HG02610 (cell line): ENCODE measurements around the gene AXL.
"Not testable (repeated sequence)": the region's sequence is repeated elsewhere in the genome, so short reads cannot be mapped to it uniquely, and the experiment has no call there.

ENCODE experiments used
- ATAC-seq: cut with Tn5 transposase; IDR thresholded peaks from one replicate; pipeline ENCODE4 v1.9.1; 2021; ENCODE audit warnings: mild to moderate bottlenecking, moderate library complexity; ENCODE audit not compliant: unreplicated experiment

Gene AXL

DNA sequence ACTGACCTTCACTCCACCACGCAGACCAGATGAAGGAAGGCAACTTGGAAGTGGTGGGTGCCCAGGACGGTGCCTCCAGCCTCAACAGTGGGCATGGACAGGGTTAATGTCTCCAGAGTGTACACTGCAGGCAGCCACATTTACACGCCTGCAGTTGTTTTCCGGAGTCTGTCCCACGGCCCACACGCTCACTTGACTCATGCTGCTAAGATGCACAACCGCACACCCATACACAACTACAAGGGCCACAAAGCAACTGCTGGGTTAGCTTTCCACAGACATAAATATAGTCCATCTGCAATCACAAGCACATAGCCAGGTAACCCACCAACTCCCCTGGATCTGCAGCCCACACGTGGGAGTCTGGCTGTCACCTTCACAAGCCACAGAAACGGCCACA lies 12.6 kb upstream of the AXL start:
- no peak for ATAC-seq

DNA sequence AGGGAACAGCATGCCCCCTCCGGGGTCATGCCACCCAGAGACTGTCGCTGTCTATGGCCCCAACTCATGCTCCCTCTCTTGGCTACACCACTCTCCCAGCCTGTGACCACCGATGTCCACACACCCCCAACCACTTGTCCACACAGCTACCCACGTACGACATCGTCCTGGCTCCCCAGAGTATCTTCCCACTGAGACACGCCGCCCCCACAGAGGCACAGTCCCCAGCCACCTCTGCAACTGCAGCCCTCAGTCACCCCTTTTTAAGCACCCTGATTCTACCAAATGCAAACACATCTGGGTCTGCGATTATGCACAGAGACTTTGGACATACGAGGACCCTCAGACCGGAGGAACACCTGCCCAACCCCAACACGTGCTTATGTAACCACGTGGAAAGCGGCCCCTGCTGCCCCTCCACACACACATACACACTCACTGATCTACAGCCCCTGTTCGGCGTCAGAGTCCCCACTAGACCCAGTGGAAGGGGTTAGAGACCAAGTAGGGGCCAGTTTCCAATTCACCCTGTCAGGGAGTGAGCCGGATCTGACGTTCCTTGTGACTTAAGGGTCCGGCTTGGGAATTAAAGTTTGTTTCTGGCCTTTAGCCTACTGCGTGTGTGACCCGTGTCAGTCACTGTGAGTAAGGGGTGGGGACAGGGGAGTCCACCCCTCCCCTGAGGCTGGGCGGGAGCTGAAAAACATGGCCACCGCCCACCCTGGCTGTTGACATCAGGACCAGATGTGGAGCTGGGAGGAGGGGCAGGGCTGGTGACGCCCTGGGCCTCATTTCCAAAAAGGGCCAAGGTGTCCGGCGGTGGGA lies 11.9 kb upstream of the AXL start:
- ATAC-seq = no peak

DNA sequence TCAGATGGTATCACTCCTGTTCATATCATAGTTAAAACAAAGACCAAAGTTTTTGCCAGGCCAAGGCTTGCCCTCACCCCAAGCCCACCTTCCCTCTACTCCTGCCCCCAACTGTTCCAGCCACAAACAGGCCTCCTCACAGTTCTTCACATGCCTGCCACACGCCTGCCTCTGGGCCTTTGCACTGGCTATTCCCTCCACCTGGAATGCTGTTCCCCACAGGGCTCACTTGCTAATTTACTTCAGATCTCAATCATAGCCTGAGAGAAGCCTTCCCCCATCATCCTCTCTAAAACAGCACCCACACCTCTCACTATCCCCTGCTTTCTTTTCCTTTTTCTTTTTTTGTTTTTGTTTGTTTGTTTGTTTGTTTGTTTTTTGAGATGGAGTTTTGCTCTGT lies 4.9 kb upstream of the AXL start:
- no peak for ATAC-seq

DNA sequence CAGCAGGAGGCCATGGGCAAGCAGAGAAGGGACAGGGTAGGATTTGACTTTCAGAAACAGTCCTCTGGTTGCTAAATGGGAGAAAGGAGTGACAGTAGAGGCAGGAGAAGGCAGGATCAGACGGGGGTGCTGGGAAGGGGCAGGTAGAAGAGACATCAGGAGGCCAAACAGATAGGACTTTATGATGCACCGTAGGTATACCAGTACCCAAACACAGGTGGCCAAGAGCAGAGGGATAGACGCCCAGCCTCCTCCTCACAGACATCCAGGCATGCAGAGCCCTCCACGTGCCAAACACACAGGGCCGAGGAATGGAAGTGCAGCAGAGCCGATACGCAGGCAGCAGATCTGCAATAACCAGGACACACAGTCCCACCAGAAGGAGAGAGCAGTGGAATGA lies 1.3 kb upstream of the AXL start:
- ATAC-seq = no peak

DNA sequence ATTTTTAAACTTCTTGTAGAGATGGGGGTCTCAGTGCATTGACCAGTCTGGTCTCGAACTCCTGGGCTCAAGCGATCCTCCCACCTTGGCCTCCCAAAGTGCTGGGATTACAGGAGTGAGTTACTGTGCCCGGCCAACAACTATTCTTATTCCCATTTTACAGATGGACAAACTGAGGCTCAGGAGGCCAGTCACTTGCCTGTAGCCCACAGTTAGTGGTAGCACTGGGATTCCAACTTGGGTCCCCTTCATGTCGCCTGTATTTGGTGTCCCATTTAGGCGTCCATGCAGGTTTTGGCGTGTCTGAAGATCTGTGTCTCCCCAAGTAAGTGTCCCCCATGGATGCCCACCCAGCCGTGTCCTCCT lies 791 bp upstream of the AXL start:
- no peak for ATAC-seq

DNA sequence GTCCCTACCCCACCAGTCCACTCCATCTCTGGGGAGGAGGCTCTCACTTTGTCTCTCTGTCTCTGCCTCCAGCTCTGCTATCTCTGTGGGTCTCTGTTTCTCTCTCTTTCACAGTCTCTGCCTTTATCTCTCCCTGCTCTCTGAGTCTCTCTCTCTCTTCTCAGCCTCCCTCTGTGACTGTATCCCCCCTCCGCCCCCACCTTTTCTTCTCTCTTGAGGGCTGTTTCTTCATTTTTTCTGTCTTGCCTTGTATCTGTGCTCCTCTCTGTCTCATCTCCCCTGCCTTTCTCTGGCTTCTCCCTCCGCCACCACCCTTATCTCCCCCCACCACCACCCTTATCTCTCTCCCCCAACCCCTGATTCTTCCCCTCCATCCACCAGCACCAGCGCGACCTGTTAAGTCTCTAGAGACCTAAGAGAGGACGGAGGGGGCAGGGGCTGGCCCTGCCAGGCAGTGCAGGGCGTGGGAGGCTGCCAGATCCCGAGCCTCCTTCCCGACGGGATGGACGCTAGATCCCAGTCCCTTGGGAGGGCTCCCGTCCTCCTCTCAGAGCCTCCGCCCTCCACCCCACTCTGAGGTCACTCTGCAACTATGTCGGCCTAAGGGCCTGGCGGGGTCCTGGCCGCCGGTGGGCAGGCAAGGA lies 1.0 kb downstream of the AXL start:
- ATAC-seq = no peak

DNA sequence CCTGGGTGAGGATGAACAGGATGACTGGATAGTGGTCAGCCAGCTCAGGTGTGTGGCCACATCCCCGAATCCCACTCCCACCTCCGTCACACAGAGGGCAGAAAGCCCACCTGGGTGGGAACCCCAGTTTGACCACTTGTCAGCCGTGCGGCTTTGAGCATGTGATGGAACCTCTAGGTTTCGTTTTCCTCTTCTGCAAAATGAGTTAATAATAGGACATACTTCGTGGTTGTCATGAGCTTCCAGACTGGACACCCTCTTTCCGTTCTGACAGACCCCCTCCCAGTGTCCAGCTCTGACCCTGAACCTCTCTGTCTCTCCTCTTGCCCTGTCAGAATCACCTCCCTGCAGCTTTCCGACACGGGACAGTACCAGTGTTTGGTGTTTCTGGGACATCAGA lies 1.8 kb downstream of the AXL start:
- no peak for ATAC-seq

DNA sequence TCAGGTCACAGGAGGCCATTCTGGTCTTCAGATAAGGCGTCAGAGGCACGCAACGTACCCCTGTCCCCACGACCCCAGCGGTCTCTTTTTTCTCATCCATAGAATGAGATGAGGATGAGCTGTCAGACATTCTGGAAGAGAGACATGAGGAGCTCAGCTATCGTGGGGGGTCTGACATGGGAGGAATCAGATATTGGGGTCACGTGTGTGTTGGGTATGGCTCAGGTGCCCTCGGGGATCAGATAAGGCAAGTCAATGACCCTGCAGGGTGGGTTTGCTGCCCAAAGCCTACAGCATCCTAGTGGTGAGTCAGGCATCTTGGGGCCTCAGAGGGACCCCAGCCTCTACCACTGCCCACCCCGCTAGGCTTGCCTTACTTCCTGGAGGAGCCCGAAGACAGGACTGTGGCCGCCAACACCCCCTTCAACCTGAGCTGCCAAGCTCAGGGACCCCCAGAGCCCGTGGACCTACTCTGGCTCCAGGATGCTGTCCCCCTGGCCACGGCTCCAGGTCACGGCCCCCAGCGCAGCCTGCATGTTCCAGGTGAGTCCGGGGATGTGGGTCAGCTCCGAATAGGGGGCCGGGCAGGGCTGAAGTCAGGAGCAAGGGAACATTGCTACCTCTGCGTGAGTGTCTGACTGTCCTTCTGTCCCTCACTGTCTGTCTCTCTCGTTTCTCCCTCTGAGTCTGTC lies 2.6 kb downstream of the AXL start:
- no peak for ATAC-seq

DNA sequence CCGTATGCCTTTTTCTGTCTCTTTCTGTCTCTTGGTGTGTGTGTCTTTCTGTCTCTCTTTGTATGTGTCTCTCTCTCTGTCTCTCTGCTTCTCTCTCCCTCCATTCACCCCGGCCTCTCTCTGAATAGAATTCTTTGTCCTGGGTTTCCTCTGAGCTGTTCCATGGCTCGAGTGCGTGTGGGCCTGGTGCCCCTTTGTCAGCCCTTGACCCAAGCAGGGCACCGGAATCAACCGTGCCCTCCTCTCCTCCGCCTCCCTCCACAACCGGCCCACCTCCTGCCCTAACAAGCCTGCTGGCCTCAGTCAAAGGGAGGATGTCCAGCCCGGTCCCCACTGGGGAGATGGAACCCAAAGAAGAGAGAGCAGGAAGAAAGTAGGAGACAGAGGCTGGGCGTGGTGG lies 3.2 kb downstream of the AXL start:
- no peak for ATAC-seq

DNA sequence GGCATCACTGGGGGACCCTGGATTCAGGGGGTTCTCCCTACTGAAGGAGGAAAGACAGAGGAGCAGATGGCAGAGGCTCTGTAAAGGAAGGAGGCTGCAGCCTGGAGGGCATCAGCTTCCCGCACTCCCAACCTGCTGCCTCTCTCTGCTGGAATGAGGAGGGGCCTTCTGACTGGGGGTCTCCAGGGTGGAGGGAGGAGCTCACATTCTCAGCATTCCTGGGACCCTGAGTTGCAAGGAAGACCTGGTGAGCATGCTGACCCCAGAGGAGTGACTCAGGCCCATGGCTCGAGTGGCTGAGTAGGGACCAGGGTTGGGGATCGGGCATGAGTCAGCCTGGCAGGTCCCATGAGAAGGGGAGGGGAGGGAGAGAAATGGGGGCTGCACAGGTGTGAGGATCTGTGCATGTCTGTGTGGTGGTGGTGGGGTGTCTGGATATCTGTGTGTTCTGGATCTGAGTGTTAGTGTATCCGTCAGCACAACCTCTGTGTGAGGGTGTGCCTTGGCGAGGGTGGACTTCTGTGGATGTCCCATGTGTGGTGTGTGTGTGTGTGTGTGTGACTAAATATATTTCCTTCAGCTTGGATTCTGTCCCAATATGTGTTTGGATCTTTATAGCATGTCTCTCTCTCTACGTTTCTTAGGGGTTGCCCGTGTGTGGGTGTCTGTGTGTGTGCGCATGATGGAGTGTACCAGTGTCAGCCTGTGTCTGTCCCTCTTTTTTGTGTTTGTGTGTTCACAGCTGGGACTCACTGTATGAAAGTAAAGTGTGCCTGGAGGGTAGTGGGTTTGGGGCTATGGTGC lies 4.6 kb downstream of the AXL start:
- no peak for ATAC-seq

DNA sequence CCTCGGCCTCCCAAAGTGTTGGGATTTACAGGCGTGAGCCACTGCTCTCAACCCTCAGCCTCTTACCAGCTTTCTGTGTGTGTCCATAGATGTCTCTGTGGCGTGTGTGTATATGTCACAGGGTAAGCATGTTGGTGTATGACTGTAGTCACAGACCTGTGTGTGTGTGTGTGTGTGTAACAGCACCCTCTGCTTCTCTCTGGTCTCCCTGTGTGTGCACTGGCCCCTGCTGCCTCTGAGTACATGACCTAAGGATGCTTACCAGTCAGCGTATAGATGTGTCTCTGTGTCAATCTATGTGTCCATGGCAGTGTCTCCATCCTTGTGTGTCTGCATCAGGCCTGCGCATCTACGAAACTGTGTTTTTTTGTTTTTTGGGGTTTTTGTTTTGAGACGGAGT lies 5.6 kb downstream of the AXL start:
- no peak for ATAC-seq

DNA sequence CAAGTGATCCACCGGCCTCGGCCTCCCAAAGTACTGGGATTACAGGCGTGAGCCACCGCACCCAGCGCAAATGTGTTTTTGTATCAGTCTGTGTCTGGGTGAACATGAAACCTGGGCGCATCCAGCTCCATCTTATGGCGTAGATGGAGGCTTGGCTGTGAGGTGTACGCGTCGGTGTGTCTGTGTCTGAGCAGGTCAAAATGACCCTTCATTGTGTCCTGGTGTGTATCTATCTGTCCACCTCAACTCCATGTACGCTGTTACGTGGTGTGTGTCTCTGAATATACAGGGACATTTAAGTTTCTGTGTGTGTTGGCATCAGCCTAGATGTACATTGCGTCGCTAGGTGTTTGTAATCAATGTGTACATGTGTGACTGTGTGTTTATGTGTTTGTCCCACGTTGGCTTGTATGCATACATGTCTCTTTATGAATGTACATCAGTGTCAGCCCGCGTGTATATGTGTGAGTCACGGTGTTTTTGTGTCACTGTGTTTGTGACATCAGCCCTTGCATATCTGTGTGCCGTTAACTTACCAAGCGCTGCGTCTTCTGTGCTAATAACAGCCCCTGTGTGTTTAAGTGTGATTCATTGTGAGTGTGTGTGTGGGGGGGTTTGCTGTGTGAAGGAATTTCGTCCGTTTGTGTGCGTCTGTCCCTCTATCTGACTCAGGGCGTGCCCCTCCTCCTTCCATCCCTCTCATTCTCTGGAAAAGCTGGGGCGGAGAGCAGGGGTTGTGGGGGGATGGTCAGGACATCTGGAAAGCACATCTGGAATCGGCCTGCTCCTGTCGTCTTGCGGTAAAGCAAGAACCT lies 6.4 kb downstream of the AXL start:
- no peak for ATAC-seq

DNA sequence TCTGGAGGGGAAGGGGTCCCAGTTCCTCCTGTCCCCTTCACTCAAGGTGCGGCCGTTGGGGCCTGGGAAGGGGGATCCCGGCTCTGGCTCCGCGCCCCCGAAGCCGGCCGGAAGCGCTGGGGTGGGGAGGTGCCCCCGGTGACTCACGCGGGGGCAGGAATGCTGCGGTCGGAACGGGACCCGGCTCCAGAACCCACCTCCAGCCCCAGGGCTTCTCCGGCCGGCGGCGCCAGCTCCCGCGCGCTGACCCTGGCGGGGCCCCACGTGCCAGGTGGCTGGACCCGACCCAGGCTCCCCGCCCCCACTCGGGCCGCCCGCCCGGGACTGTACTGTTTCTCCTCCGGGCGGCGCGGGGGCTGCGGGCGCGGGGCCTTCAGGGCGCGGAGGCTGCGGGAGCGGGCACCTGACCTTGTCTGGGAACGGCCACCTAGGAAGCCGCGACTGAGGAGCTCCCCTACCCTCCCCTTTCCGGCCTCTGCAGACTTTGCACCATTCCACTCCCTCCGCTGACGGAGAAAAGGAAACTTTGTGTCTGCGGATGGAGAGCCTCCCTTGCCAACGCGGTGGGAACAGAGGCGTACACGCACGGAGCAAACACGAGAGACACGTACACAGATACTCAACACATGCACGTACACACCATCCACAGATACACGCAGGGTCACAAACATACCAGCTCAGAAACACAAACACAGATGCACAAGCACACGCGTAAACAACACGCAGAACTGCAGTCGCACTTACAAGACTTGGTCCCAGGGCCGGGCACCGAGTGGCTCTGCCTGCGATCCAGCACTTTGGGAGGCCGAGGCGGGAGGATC lies 7.2 kb downstream of the AXL start:
- no peak for ATAC-seq

DNA sequence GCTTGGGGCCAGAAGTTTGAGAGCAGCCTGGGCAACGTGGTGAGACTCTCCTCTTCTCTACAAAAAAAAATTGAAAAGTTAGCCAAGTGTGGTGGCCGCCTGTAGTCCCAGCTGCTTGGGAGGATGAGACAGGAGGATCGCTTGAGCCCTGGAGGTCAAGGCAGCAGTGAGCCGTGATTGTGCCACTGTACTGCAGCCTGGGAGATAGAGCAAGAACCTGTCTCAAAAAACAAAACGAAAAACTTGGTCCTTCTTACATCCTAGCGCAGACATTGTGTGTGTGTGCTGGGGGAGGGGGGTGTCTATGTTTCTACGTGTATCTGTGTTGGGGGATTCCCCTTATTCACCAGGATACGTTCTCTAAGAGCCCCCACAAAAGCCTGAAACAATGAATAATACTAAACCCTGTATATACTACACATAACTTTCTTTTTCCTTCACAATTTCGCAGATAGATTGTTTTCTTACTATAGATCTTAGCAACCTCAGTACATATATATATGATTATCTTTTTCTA lies 7.9 kb downstream of the AXL start:
- ATAC-seq = no peak

DNA sequence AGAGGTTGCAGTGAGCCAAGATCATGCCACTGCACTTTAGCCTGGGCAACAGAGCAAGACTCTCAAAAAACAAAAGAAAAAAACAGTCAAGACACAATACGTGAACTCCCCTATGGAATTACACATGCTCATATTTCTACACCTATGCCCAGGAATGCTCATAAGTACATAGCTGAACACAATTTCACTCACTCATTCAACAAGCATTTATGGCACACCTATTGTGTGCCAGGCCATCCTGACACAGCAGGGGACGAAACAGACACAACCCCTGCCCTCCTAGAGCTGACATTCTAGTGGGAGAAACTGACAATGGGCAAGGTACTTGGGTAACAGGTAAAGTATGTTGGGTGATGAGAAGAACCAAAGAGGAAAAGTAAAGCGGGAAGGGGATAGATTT lies 9.5 kb downstream of the AXL start:
- ATAC-seq = no peak

DNA sequence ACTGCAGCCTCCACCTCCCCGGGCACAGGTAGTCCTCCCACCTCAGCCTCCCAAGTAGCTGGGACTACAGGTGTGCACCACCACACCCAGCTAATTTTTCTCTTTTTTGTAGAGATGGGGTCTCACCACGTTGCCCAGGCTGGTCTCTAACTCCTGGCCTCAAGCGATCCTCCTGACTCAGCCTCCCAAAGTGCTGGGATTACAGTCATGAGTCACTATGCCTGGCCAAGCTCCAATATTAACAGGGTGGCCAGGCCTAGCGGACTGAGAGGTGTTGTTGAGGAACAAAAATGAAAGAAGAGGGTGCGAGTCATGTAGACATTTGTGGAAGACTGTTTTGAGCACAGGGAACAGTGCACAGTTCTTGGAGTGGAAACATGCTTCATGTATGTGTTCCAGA lies 10.3 kb downstream of the AXL start:
- ATAC-seq = not testable (repeated sequence)

DNA sequence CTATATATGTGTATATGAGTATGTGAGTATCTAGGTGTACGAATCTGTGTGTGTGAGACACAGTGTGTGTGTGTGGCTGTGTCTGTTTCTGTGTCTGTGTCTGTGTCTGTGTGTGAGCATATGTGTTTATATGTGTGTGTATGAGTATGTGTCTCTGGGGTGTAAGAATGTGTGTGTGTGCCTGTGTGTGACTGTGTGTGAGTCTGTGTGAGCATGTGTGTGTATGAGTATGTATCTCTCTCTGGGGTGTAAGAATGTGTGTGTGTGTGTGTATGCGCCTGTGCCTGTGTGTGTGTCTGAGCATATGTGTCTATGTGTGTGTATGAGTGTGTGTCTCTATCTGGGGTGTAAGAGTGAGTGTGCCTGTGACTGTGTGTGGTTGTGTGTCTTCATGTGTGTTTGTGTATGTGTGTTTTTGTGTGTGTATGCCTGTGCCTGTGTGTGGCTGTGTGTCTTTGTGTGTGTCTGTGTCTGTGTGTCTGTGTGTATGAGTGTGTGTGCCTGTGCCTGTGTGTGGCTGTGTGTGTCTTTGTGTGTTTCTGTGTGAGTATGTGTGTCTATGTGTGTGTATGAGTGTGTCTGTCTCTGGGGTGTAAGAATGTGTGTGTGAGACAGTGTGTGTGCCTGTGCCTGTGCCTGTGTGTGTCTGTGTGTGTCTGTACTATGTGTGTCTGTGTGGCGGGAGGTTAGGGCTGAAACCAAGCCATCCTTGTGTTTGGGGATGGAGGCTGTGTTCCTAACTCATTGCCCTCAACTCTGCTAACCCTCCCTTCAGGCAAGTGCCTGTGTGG lies 11.2 kb downstream of the AXL start:
- ATAC-seq = no peak

DNA sequence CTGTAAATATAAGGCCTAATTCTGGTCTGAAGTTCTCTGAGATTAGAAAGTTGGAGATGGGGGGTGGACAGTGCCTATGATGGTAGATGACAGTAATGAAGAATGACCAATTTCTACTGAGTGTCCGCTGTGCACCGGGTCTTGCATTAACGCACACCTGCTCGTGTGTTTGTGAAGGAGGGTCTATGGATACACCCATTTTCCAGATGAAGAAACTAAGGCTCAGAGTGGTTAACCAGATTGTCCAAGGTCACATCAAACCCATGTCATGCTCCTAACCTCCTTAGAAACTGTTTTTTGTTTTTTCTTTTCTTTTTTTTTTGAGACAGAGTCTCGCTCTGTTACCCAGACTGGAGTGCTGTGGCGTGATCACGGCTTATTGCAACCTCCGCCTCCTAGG lies 13.7 kb downstream of the AXL start:
- no peak for ATAC-seq
